Natural killer cell treated with Interleukin-12 subunit alpha and Interleukin-12 subunit beta and Interleukin-15 and Interleukin-18, amount 100 ng/mL, for 72 hours (primary cell): ENCODE measurements around the gene KATNBL1. TPM values are rescaled to one million over a fixed set of nuclear protein-coding genes. Genes with fewer than 3 reads are reported as not detected.
"Not testable (repeated sequence)": the region's sequence is repeated elsewhere in the genome, so short reads cannot be mapped to it uniquely, and the experiment has no call there.

Experiments
- ATAC-seq, 2 donors: fragments of 150-1000 bp; cut with Tn5 transposase in 1 of 2; sonication (Bioruptor Pico), chemical (Tn5 transposase) in 1 of 2; 2 replicates each; pipeline ENCODE4 v1.10.0; 2021
- DNase-seq: peaks from one replicate; pipeline ENCODE4 v3.0.0; 2022; ENCODE audit warnings: low spot score
- H3K27ac Mint-ChIP-seq, 2 donors: 1 replicate in 1 of 2; 2 replicates in 1 of 2; pipeline ENCODE4 v1.8.0; 2022; ENCODE audit warnings: mixed read lengths in 2 of 2, mild to moderate bottlenecking in 1 of 2, moderate library complexity in 1 of 2
- H3K27me3 Mint-ChIP-seq, 2 donors: 1 replicate in 1 of 2; 2 replicates in 1 of 2; pipeline ENCODE4 v1.8.0; 2022; ENCODE audit warnings: mixed read lengths in 2 of 2
- H3K36me3 Mint-ChIP-seq: one replicate; pipeline ENCODE4 v1.8.0; 2022; ENCODE audit warnings: mixed read lengths
- H3K4me1 Mint-ChIP-seq, 2 donors: 1 replicate in 1 of 2; 2 replicates in 1 of 2; pipeline ENCODE4 v1.8.0; 2022; ENCODE audit warnings: low read depth in 2 of 2, mixed read lengths in 2 of 2, mild to moderate bottlenecking in 1 of 2
- H3K4me3 Mint-ChIP-seq: one replicate; pipeline ENCODE4 v1.8.0; 2022; ENCODE audit warnings: mixed read lengths
- H3K9me3 Mint-ChIP-seq: 2 replicates; pipeline ENCODE4 v1.8.0; 2022; ENCODE audit warnings: mixed read lengths
- total RNA-seq, 2 donors: library from RNA; stranded (reverse); gene quantifications; one replicate each; pipeline ENCODE4 v1.2.3, GENCODE V29; 2022

The KATNBL1 gene
- total RNA-seq, 2 donors from 2014 or later, result 39.2 to 79.6 TPM

DNA sequence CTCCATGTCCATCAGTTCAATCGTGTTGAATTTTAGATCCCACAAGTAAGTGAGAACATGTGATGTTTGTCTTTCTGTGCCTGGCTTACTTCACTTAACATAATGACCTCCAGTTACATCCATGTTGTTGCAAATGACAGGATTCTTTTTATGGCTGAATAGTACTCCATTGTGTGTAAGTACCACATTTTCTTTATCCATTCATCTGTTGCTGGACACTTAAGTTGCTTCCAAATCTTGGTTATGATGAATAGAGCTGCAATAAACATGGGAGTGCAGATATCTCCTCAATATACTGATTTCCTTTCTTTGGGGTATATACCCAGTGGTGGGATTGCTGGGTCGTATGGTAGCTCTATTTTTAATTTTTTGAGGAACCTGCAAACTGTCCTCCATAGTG is 89.5 kb downstream of the KATNBL1 start:
- ATAC-seq, DNase-seq, H3K4me3 Mint-ChIP-seq, H3K9me3 Mint-ChIP-seq, H3K27ac Mint-ChIP-seq, H3K36me3 Mint-ChIP-seq, H3K4me1 Mint-ChIP-seq: not testable (repeated sequence)
- H3K27me3 Mint-ChIP-seq, result peaks cover 16 to 17% of the 10 kb centered on the region in 2 donors

DNA sequence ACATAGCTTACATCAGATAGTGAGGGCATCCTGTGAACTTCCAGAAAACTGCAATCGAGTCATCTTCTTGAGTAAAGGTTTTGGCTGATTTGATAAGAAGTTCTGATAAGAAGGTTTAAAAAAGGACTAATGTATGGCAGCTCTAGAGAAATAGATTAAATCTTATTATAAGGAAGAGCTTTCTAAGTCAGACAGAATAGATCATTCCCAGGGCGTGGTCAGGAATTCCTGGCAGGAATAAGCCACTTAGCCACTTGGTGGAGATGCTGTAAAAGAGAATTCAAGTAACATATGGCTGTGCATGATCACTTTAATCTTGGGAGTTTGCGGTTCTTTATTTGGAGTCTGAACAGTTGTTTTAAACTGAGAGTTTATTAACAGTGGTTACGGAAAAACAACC is 90.6 kb downstream of the KATNBL1 start:
- H3K9me3 Mint-ChIP-seq, result no peaks in the 10 kb centered on the region
- H3K27ac Mint-ChIP-seq, result no peak overlapping the region
- H3K36me3 Mint-ChIP-seq, result no peaks in the 10 kb centered on the region
- H3K4me3 Mint-ChIP-seq, result no peak overlapping the region
- peaks cover 17 to 19% of the 10 kb centered on the region in 2 donors for H3K27me3 Mint-ChIP-seq
- no peaks in the 10 kb centered on the region for H3K4me1 Mint-ChIP-seq
- DNase-seq, result no peak
- ATAC-seq, result no peak

DNA sequence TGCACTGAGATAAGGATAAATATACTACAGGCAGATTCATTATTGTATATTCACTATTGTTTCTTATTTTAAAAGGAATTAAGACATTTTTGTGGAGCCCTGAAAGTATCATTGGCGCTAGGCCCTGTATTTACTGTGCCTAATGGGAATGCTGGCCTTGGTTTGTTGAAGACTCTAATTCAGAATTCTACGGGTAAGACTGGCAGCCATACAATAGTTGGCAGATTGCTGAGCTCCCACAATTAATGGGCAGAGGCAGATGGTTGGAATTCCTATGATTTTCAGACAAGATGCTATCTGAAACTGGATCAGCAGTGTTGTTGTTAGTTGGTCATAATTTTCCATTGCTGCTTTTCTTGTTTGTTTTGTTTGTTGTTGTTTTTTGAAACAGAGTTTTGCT is 93.3 kb downstream of the KATNBL1 start:
- Mint-ChIP-seq H3K36me3 (no peaks in the 10 kb centered on the region), H3K4me1 (no peaks in the 10 kb centered on the region), H3K9me3 (no peaks in the 10 kb centered on the region), H3K27ac (no peak overlapping the region), H3K27me3 (peaks cover 16 to 29% of the 10 kb centered on the region in 2 donors), H3K4me3 (no peak overlapping the region)
- DNase-seq, result no peak
- no peak for ATAC-seq

GRCh38 chr15:34114739-34115138 is 95.2 kb downstream of the KATNBL1 start:
- Mint-ChIP-seq H3K27ac (no peak overlapping the region), H3K27me3 (peaks cover 8 to 19% of the 10 kb centered on the region in 2 donors), H3K4me1 (no peaks in the 10 kb centered on the region), H3K4me3 (no peak overlapping the region), H3K36me3 (no peaks in the 10 kb centered on the region), H3K9me3 (no peaks in the 10 kb centered on the region)
- DNase-seq (no peak), ATAC-seq (no peak)

- Mint-ChIP-seq H3K4me1 (no peaks in the 10 kb centered on the region), H3K27me3 (peaks cover 8 to 19% of the 10 kb centered on the region in 2 donors), H3K9me3 (no peaks in the 10 kb centered on the region), H3K4me3 (no peak overlapping the region), H3K27ac (no peak overlapping the region), H3K36me3 (no peaks in the 10 kb centered on the region)
- no peak for ATAC-seq
- DNase-seq, result no peak
Observed at GRCh38 chr15:34114215-34114614, 95.7 kb downstream of the KATNBL1 start.

DNA sequence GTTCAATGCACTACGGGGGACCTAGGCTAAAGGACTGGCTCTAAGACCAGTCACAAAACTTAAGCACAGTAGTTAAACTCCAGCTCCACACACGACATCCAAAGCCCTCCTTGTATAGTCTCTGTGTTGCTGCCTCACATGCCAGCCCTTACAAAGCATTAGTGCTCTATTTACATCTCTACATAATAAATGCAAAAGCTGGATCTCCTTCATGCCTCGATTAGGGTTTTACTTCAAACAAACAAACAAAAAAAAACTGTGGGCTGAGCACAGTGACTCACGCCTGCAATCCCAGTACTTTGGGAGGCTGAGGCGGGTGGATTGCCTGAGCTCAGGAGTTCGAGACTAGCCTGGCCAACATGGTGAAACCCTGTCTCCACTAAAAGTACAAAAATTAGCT is 98.4 kb downstream of the KATNBL1 start:
- Mint-ChIP-seq H3K9me3 (no peaks in the 10 kb centered on the region), H3K4me3 (no peak overlapping the region), H3K27me3 (peaks cover 5 to 12% of the 10 kb centered on the region in 2 donors), H3K36me3 (no peaks in the 10 kb centered on the region), H3K27ac (no peak overlapping the region), H3K4me1 (no peaks in the 10 kb centered on the region)
- DNase-seq, result no peak
- no peak for ATAC-seq

DNA sequence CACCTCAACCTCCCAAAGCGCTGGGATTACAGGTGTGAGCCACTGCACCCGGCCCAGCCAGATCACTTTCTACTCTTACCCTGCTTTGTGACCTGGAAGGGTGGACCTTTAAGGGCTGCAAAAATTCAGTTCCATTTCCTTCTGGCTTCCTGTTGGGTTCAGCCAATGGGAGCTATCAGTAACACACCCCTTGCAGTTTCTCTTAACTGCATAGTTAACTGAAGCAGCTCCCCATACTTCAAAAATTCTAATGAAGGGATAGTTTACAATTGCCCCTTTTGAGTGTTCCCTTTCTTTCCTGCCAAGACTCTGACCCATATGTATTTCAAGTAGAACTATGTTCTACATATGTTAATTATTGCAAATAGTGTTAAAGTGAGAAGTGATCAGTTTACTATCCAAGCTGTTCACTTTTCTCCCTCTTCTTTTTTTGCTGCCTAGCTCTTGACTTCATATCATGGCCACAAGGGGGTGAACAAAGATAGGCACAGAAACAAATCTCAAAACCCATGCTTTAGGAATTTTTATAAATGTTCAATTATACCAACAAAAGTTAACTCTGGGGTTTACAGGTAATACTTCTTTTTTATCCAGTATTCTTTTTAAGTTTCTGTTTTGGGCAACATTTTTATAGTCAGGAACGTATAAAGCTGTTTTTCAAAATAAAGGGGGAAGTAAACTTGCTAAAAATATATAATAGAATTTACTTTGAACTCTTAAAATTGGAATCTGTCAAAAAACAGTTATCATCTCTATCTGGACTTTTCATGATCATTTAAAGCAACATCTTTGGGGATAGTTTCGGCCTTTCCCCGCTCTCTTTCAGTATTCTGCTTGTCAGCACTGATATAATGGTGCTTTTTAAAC is 99.9 kb downstream of the KATNBL1 start:
- ATAC-seq (no peak), DNase-seq (no peak)
- Mint-ChIP-seq H3K36me3 (no peaks in the 10 kb centered on the region), H3K27me3 (peaks cover 5 to 12% of the 10 kb centered on the region in 2 donors), H3K4me3 (no peak overlapping the region), H3K4me1 (no peaks in the 10 kb centered on the region), H3K9me3 (no peaks in the 10 kb centered on the region), H3K27ac (no peak overlapping the region)

- DNase-seq (no peak), ATAC-seq (no peak)
- Mint-ChIP-seq H3K27ac (no peak overlapping the region), H3K36me3 (no peaks in the 10 kb centered on the region), H3K27me3 (no peaks in the 10 kb centered on the region), H3K9me3 (peaks cover 2% of the 10 kb centered on the region), H3K4me3 (no peak overlapping the region), H3K4me1 (peaks cover 0 to 6% of the 10 kb centered on the region in 2 donors)
Observed at GRCh38 chr15:34107315-34107714, 102.6 kb downstream of the KATNBL1 start.

DNA sequence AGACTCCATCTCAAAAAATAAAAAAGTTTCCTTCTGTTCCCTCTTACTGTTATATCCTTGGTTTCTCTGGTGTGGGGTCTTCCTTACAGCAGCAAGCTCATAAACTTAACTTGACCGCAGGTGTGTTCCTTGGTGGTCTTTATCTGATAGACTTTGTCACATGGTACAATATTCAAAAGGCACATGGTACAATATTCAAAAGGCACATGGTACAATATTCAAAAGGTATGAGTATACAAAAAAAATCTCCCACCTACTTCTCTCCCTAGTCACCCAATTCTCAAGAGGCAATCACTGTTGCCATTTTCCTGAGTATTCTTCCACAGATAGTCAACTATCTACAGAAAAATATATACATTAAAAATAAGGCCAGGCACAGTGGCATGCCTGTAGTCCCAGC is 103.5 kb downstream of the KATNBL1 start:
- Mint-ChIP-seq H3K27me3 (no peaks in the 10 kb centered on the region), H3K36me3 (peaks cover 7% of the 10 kb centered on the region), H3K27ac (no peak overlapping the region), H3K9me3 (peaks cover 2% of the 10 kb centered on the region), H3K4me3 (no peak overlapping the region), H3K4me1 (peaks cover 6 to 15% of the 10 kb centered on the region in 2 donors)
- DNase-seq, result no peak
- ATAC-seq, result no peak

GRCh38 chr15:34102175-34102925 is 107.5 kb downstream of the KATNBL1 start:
- H3K27ac Mint-ChIP-seq, result peak overlapping the region; percentile 99
- H3K4me1 Mint-ChIP-seq, result peaks cover 23 to 35% of the 10 kb centered on the region in 2 donors
- no peak for DNase-seq
- peak overlapping the region; percentile 100 for H3K4me3 Mint-ChIP-seq
- H3K27me3 Mint-ChIP-seq, result no peaks in the 10 kb centered on the region
- no peak for ATAC-seq
- H3K36me3 Mint-ChIP-seq, result peaks cover 7% of the 10 kb centered on the region
- H3K9me3 Mint-ChIP-seq, result peaks cover 2% of the 10 kb centered on the region

DNA sequence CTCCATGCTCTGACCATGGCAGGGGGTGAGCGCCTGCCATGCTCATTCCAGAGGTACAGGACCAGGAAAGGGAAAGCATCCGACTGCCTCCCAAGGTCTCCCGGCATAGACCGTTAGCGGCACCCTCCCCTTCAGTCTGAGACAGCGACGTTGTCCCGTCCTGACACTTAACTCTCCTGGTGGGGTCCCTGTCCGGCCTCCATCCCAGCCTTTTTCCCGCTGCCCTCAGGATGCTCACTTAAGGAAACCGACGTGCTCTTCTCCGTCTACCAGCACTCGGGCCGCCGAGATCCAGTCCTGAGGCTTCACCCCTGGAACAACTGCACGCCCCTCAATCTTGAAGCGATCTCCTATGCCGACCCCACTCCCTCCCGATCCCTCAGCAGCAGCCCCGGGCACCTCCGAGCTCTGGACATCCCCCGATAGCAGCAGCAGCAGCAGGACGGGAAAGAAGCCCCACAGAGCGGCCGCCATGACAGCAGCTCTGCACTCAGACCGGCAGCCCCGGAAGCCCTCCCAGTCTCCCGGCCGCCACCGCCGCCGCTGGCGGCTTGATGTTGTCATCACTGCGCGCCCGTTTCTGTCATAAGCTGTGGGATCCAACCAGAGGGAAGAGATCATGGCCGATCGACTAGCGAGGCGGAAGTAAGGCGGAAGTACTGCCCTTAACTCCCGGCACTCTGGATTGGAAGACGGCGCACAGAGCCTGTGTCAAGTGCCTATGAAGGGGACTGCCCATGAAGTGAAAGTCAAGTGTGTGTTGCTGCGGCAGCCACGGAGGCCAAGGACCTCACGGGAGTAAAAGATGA is 108.3 kb downstream of the KATNBL1 start, which contains the start of the genes EMC7 and PGBD4:
EMC7 (minus strand) TSS at position 497 of the 809 bp plus-strand sequence; CDS start at position 474, 23 bp downstream.
PGBD4 (plus strand) TSS at position 718 of the 809 bp plus-strand sequence. CDS start 449 bp downstream, outside the sequence.
- peaks cover 23 to 35% of the 10 kb centered on the region in 2 donors for H3K4me1 Mint-ChIP-seq
- H3K27ac Mint-ChIP-seq, result peak within 1 kb of the TSS; percentile 99
- H3K9me3 Mint-ChIP-seq, result peaks cover 2% of the 10 kb centered on the region
- ATAC-seq, result peak; percentile 100
- H3K36me3 Mint-ChIP-seq, result peaks cover 7% of the 10 kb centered on the region
- peak; percentile 99 for DNase-seq
- H3K4me3 Mint-ChIP-seq, result peak within 1 kb of the TSS; percentile 100
- H3K27me3 Mint-ChIP-seq, result no peaks in the 10 kb centered on the region

GRCh38 chr15:34099914-34100313 is 110.0 kb downstream of the KATNBL1 start:
- Mint-ChIP-seq H3K36me3 (peaks cover 7% of the 10 kb centered on the region), H3K4me1 (peaks cover 23 to 39% of the 10 kb centered on the region in 2 donors), H3K27me3 (no peaks in the 10 kb centered on the region), H3K27ac (peak overlapping the region in 1 of 2 donors; percentile 70), H3K4me3 (peak overlapping the region; percentile 100), H3K9me3 (peaks cover 2% of the 10 kb centered on the region)
- ATAC-seq, result no peak
- DNase-seq, result no peak
